Right cardiac atrium (tissue), 5 donors: ENCODE data around the gene STX16. TPM values are rescaled to one million over a fixed set of nuclear protein-coding genes. Genes with fewer than 3 reads are reported as not detected.
A peak's percentile ranks its signal among the peaks of the same experiment; 100 is the strongest.

ENCODE experiments used
- ATAC-seq, 2 donors: fragments of 200-7000 bp; cut with Tn5 transposase; one replicate each; pipeline versions ENCODE4 v1.8.0 to v1.9.1; 2020; ENCODE audit warnings: moderate library complexity in 2 of 2, mild to moderate bottlenecking in 1 of 2
- DNase-seq, 3 donors: peaks; one replicate each; pipeline ENCODE4 v3.0.0-alpha.2; 2020
- H3K27ac ChIP-seq: one replicate; pipeline ENCODE4 v1.5.1; 2013; ENCODE audit warnings: mild to moderate bottlenecking, low read length, control low read depth, moderate library complexity
- H3K27me3 ChIP-seq: one replicate; pipeline ENCODE4 v1.6.1; 2013; ENCODE audit not compliant: control insufficient read depth, insufficient read depth
- H3K4me1 ChIP-seq: one replicate; pipeline ENCODE4 v1.6.1; 2013; ENCODE audit warnings: low read length; ENCODE audit not compliant: control insufficient read depth, insufficient read depth
- H3K4me3 ChIP-seq: one replicate; pipeline ENCODE4 v1.5.1; 2013; ENCODE audit warnings: low read length, control low read depth
- H3K9me3 ChIP-seq: one replicate; pipeline ENCODE4 v1.6.1; 2013; ENCODE audit warnings: low read length; ENCODE audit not compliant: control insufficient read depth
- WGBS: extraction: QIAGEN DNeasy Blood & Tissue Kit; methylation state at CpG from one replicate; pipeline ENCODE4 v1.1.7; 2013; 5-methylcytosine and 5-hydroxymethylcytosine counted together
- intact Hi-C, 4 donors: fragments of 100-400 bp; cut with DNase I; formaldehyde crosslinking; loops; one replicate each; pipeline versions ENCODE4 v1.11.0 to v1.14.0; 2022 to 2023
- polyA plus RNA-seq: library from polyadenylated mRNA; stranded (reverse); fragments of 200-250 nt; gene quantifications from one replicate; pipeline ENCODE4 v1.2.3, GENCODE V29; 2013
- total RNA-seq, 4 donors: library from RNA; stranded (reverse); fragmentation: NEBNext Ultra II Directional; extraction: Animal tissue kit (Norgen Biotek cat#: 25700); gene quantifications; one replicate each; pipeline ENCODE4 v1.2.1, GENCODE V29; 2021
- donor health status: healthy with polysubstance abuse.
- donor health status: DM: no; HTN: yes; CAD: no.
- donor health status: DM: no; HTN: no; CAD: no.
- donor health status: DM: no; HTN: yes; CAD: no; lungs with severe emphysema.
- donor health status: DM: yes; HTN: yes; CAD: no.

Gene STX16
- total and polyA plus RNA-seq, 5 donors = 28.0 to 35.0 (median 33.0) TPM

DNA sequence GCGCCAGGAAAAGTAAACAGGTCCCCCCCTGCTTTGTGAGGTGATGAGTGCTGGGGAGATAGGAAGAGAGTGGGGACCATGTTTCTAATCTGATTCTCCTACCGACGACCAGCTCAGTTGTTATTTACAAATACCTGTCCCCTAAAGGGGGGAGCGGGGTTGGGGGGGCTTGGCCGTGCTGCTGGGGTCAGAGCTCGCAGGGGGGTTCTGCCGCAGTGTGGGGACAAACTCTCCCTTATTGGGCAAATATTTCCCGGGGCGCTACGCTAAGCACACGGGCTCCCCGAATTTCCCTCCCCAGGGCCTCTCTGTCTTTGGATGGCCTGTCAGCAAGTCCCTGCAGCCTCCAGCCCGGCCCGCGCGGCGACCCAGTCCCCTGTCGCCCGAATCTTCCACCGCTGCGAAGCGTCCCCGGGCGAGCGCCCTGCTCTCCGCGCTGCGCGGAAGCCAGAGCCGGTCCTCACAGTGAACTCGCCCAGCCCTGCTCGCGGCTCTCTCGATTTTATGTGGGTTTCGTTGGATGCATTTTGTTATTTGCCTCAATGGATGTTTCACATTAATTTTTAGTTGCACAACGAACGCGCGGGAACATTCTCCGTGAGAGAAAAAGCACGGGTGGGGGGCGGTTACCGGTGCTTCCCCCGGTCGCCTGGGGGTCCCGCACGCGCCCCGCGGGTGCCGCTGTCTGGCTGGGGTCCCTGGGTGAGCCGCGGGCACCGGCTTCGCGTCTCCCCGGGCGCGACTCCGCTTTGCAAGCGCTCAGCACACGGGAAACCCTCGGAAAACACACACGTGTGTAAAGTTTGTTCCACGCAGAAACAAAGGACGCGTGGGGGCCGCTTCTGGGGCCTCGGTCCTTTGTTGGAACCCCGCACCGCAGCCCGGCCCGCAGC lies 1.5 kb upstream of the STX16 start:
- Histone ChIP-seq H3K27me3 (no peaks in the 10 kb centered on the region), H3K4me3 (peak overlapping the region; percentile 87), H3K4me1 (no peaks in the 10 kb centered on the region), H3K27ac (peak overlapping the region; percentile 93), H3K9me3 (no peaks in the 10 kb centered on the region)
- intact Hi-C loops = loop anchor here in 2 of 4 donors (5.0 to 10.0 kb wide), 3 partner anchors 43 to 415 kb away; partner anchors contain the start of gene NPEPL1 (in 2 of the 2)
- peak; percentile 46 to 79 (median 76) for DNase-seq
- WGBS = 7% methylated on average over 73 of the region's 73 CpGs
- ATAC-seq = no peak

DNA sequence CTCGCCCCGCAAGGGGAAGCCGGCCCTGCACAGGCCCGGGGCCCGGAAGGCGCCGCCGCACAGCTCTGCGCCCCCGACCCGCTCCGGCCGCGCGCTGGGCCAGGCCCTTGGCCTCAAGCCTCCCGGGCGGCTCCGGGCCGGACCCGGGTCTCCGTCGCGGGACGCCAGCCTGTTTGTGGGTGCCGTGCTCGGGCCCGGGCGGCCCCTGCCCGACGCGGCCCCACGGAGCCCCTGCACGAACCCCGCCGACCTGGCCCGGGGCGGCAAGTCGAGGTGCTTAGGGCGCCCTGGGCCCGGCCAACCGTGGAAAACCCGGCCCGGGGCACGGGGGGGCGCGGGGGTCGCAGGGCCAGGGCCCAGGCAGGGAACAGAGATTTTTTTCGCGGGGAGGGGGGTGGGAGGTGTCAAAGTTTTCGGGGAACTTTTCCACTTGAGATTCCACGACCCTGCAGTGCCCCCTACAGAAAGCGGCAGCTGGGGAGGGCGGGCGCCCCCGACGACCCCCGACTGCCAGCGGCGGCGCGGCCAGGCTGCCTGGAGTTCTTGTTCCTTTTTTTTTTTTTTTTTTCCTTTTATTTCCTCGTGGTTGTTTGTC lies 805 bp upstream of the STX16 start:
- Histone ChIP-seq H3K4me1 (peaks cover under 1% of the 10 kb centered on the region), H3K4me3 (peak overlapping the region; percentile 87), H3K27ac (peak overlapping the region; percentile 93), H3K27me3 (no peaks in the 10 kb centered on the region), H3K9me3 (no peaks in the 10 kb centered on the region)
- WGBS = 1% methylated on average over 62 of the region's 62 CpGs
- peak; percentile 40 to 86 (median 75) for DNase-seq
- intact Hi-C loops = loop anchor here in 2 of 4 donors (5.0 to 10.0 kb wide), 2 partner anchors 42 to 415 kb away; partner anchors contain the start of gene NPEPL1 (in 2 of the 2)
- peak; percentile 4 to 25 for ATAC-seq

DNA sequence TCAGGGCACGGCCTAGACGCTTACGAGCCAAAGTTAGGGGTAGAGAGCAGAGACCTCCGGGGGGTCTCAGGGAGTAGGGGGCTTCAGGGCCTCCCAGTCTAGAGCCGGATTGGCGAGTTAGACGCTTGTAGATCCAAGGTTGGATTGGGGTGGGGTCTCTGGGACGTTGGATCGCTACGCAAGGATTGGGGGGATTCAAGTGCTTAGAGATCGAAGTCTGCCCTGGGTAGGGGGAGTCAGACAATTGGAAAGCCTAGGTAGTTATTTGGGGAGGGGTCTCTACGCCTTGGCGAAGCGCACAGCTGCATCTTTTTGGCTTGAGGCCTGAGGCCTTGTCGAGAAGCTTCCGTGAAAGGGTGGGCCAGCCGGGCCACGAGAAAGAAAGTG lies 469 bp downstream of the STX16 start:
- DNase-seq (no peak), ATAC-seq (no peak)
- intact Hi-C loops = loop anchor here in 2 of 4 donors (5.0 to 10.0 kb wide), 2 partner anchors 41 to 417 kb away; partner anchors contain the start of gene NPEPL1 (in 2 of the 2)
- H3K4me3 ChIP-seq = peak overlapping the region; percentile 87
- peaks cover 3% of the 10 kb centered on the region for H3K4me1 ChIP-seq
- no peaks in the 10 kb centered on the region for H3K27me3 ChIP-seq
- H3K9me3 ChIP-seq = no peaks in the 10 kb centered on the region
- WGBS = under 1% methylated on average over 18 of the region's 18 CpGs
- peak overlapping the region; percentile 81 for H3K27ac ChIP-seq

DNA sequence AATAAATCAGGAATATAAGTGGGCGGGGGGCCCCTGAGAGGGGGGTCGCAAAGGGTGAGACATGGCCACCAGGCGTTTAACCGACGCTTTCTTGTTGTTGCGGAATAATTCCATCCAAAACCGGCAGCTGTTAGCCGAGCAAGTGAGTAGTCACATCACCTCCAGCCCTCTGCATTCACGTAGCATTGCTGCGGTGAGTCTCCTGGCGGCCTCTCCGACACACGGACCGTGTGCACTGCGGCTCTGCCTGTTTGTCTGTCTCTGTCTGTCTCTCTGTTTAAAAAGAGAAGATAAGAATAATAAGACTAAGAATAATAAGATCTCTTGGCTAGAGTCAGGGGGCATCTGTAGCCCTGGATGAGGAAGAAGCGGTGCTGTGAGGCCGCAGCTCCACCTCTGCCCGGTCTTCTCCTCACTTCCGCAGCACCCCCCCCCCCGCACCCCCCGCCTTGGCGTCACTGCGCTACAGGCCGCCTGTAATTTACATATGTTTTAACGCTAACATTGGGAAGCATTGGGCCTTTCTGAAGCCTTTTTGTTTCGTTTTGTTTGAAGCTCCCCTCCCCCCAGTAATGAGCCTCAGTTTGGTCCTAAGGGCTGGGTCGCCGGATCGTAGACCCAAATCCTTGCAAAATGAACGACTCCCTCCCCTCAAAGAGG lies 993 bp downstream of the STX16 start:
- H3K9me3 ChIP-seq = no peaks in the 10 kb centered on the region
- H3K27ac ChIP-seq = peak overlapping the region; percentile 81
- no peaks in the 10 kb centered on the region for H3K27me3 ChIP-seq
- H3K4me3 ChIP-seq = peak overlapping the region; percentile 87
- ATAC-seq = peak; percentile 27 to 65
- DNase-seq = peak; percentile 43 to 76 (median 72)
- H3K4me1 ChIP-seq = peaks cover 3% of the 10 kb centered on the region
- WGBS = under 1% methylated on average over 30 of the region's 30 CpGs
- intact Hi-C loops = loop anchor here in 2 of 4 donors (5.0 to 10.0 kb wide), 2 partner anchors 40 to 417 kb away; partner anchors contain the start of gene NPEPL1 (in 2 of the 2)

DNA sequence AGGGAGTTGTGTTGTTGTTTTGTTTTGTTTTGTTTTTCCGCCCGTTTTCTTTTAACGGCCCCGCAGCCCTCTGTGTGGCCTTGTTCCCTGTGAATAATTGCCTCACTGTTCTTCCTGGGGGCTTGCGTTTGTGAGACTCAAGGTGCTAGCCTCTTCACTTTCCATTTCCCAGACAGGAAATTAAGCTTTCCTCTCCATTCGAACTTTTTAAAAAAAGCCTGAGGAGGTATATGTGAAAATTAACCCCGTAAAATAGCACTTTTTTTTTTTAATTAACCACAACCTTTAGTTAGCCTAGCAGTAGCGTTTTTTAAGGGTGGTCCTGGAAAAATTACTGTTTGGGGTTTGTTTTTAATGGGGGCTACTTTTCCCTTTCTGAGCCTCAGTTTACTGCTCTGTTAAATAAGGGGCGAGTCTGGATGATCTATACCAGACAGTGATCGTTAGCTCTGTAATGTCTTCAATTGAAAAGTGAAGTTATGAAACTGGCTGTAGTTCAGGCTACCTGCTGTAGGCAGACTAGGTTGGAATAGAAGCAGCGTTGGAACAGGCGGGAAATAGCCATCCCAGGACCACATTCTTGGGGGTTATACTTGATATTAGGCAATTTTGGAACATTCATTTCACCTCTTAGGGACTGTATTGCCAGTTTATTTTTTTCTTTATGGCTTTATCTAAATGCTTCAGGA lies 1.7 kb downstream of the STX16 start:
- Histone ChIP-seq H3K9me3 (no peaks in the 10 kb centered on the region), H3K4me3 (peak overlapping the region; percentile 87), H3K27ac (peak overlapping the region; percentile 76), H3K4me1 (peaks cover 3% of the 10 kb centered on the region), H3K27me3 (no peaks in the 10 kb centered on the region)
- DNase-seq = no peak
- intact Hi-C loops = loop anchor here in 2 of 4 donors (5.0 to 10.0 kb wide), 2 partner anchors 40 to 418 kb away; partner anchors contain the start of gene NPEPL1 (in 2 of the 2)
- no peak for ATAC-seq
- 6% methylated on average over 12 of the region's 12 CpGs for WGBS

DNA sequence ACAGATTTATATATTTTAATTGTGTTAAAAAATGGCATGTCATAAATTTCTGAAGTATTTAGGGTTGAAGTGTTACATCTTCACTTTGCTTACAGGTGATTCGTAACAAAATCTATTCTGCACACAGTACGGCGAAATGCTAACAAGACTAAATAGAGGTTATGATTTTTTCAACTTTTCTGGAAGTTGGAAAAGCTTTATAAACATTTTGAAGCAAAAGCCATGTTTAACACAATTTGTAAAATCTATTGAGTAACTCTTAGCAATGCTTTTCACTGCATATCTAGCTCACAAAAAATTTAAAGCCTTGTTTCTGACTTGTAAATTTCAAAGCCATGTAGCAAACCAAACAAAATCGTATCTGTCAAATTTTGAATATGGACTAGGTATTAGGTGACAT lies 3.3 kb downstream of the STX16 start:
- no peak overlapping the region for H3K27ac ChIP-seq
- H3K4me1 ChIP-seq = peaks cover 3% of the 10 kb centered on the region
- H3K9me3 ChIP-seq = no peaks in the 10 kb centered on the region
- ATAC-seq (no peak), DNase-seq (no peak)
- 82% methylated on average over 4 of the region's 4 CpGs for WGBS
- intact Hi-C loops = loop anchor here in 2 of 4 donors (5.0 to 10.0 kb wide), 2 partner anchors 38 to 420 kb away; partner anchors contain the start of gene NPEPL1 (in 2 of the 2)
- no peaks in the 10 kb centered on the region for H3K27me3 ChIP-seq
- no peak overlapping the region for H3K4me3 ChIP-seq

DNA sequence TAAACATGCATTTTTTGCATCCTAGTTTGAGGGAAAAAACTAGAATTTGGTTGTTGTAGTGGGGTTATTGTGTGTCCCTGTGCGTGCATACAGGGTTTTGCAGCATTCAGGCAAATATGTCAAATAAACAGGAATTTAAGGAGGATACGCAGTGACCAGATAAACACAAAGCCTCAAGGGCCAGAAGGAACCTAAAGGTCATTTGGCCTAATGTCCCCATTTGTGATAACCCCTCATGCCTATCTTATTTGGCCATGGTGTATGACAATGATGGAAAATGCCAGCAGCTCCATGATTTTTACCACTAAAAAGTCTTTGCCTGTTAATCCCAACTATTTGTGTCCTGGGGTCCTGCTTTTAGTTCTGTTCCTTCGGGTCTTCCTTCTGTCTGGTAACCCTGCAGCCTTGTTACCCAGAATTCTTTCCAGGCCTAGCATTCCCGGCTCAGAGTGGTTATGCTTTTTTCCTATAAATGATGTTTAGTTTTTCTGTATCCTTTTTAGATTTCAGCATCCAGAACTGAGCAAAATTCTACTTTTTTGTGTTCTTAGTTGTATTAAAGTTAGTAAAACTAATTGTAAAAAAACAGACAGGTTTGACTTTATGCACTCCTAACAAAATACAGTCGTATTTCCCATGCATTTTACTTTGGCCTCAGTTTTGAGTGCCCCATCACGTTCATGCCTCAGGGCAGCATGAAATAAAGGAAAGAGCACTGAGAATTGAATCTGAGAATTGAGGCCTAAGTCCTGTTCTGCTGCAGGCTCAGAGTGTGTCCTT lies 4.4 kb downstream of the STX16 start:
- Histone ChIP-seq H3K27ac (no peak overlapping the region), H3K9me3 (no peaks in the 10 kb centered on the region), H3K27me3 (no peaks in the 10 kb centered on the region), H3K4me3 (no peak overlapping the region), H3K4me1 (peaks cover 5% of the 10 kb centered on the region)
- no peak for DNase-seq
- no peak for ATAC-seq
- WGBS = 57% methylated on average over 6 of the region's 6 CpGs
- intact Hi-C loops = loop anchor here in 1 of 4 donors (10.0 kb wide), 1 partner anchor 421 kb away; no protein-coding TSS in a partner anchor

DNA sequence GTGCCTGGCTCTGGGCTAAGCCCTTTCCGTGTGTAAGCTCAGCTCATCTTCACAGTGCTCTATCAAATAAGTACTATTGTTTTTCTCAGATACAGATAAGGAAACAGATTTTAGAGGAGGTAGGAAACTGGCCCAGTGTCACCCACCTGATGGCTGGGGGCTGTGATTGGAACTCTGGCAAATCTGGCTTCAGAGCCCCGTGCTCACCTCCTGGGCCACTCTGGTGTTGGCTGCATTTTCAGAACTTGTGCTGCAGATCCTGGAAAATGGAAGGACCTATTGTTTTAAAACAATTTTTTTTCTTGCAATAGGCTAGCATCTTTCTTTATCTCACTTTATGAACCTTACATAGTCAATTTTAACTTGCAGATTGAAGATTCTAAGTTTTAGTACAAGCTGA lies 5.7 kb downstream of the STX16 start:
- intact Hi-C loops = loop anchor here in 1 of 4 donors (10.0 kb wide), 1 partner anchor 422 kb away; no protein-coding TSS in a partner anchor
- H3K27ac ChIP-seq = no peak overlapping the region
- WGBS = 34% methylated on average over 2 of the region's 2 CpGs
- ATAC-seq = no peak
- H3K9me3 ChIP-seq = no peaks in the 10 kb centered on the region
- H3K4me1 ChIP-seq = peaks cover 5% of the 10 kb centered on the region
- DNase-seq = no peak
- H3K4me3 ChIP-seq = no peak overlapping the region
- no peaks in the 10 kb centered on the region for H3K27me3 ChIP-seq

DNA sequence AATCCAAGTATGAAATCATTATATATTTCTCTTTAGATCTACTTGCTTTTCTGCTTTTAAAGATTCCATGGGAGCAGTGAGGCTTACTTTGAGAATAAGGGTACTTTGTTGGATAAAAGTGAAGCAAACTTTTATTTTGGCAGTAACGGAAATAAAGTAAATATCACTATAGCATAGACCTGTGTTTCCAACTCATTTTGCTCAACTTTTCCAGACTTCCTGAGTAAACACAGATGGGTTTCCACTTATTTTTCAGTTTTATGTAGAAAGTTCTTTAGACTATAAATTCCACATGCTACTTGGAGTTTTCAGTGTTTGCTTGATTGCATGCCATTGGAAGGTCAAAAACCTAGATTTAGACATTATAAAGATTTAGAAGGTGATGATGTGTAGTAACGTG lies 6.2 kb downstream of the STX16 start:
- no peak overlapping the region for H3K27ac ChIP-seq
- no peaks in the 10 kb centered on the region for H3K27me3 ChIP-seq
- no peak overlapping the region for H3K4me3 ChIP-seq
- DNase-seq = no peak
- peaks cover 5% of the 10 kb centered on the region for H3K4me1 ChIP-seq
- intact Hi-C loops = loop anchor here in 1 of 4 donors (10.0 kb wide), 1 partner anchor 422 kb away; no protein-coding TSS in a partner anchor
- ATAC-seq = no peak
- H3K9me3 ChIP-seq = no peaks in the 10 kb centered on the region
- WGBS = 69% methylated on average over 2 of the region's 2 CpGs
